ENCODE measurements around the gene SSR1. TPM values are rescaled to one million over a fixed set of nuclear protein-coding genes. Genes with fewer than 3 reads are reported as not detected.
"Not testable (repeated sequence)": the region's sequence is repeated elsewhere in the genome, so short reads cannot be mapped to it uniquely, and the experiment has no call there.

The SSR1 gene
- polyA plus RNA-seq, 1 experiment: 375 TPM

DNA sequence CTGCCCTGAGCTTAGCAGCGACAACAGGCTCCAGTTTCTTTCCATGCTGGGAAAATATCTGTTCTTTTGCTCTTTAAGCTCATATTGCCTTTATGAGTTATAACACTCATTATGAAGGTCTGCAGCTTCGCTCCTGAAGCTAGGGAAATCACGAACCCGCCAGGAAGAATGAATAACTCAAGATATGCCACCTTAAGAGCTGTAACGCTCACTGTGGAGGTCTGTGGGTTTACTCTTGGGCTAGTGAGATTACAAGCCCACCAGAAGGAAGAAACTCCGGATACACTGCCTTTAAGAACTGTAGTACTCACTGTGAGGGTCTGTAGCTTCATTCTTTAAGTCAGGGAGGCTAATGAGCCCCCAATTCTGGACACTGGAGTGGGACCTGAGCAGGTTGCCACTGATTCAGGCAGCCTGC is 3.0 kb upstream of the SSR1 start:
- Histone ChIP-seq H3K4me3 (ENCODE audit: low read depth, low read length) (no peak overlapping the region), H3K9me3 (ENCODE audit: control insufficient read depth, insufficient read depth, low read length) (peaks cover 3% of the 10 kb centered on the region; the same call in 1 of the 2 replicates), H3K27me3 (ENCODE audit: control insufficient read depth, insufficient read depth, low read length) (no peaks in the 10 kb centered on the region), H3K27ac (ENCODE audit: low read depth, low read length) (no peak overlapping the region)
- CTCF ChIA-PET: interaction anchor here (1.1 kb wide), 1 partner anchor 300 kb away, joined by 4 read pairs; no protein-coding TSS in a partner anchor
- TF ChIP-seq, protein P1, sequence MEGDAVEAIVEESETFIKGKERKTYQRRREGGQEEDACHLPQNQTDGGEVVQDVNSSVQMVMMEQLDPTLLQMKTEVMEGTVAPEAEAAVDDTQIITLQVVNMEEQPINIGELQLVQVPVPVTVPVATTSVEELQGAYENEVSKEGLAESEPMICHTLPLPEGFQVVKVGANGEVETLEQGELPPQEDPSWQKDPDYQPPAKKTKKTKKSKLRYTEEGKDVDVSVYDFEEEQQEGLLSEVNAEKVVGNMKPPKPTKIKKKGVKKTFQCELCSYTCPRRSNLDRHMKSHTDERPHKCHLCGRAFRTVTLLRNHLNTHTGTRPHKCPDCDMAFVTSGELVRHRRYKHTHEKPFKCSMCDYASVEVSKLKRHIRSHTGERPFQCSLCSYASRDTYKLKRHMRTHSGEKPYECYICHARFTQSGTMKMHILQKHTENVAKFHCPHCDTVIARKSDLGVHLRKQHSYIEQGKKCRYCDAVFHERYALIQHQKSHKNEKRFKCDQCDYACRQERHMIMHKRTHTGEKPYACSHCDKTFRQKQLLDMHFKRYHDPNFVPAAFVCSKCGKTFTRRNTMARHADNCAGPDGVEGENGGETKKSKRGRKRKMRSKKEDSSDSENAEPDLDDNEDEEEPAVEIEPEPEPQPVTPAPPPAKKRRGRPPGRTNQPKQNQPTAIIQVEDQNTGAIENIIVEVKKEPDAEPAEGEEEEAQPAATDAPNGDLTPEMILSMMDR (IDR thresholded peaks at IDR 0.05; ENCODE audit: low read depth, low read length): no peak
- DNase-seq (ENCODE audit: low read depth, low spot score): no peak
- POLR2A ChIA-PET: interaction anchor here (0.6 to 0.7 kb wide), 2 partner anchors 23 kb away, joined by 3 read pairs; no protein-coding TSS in a partner anchor

DNA sequence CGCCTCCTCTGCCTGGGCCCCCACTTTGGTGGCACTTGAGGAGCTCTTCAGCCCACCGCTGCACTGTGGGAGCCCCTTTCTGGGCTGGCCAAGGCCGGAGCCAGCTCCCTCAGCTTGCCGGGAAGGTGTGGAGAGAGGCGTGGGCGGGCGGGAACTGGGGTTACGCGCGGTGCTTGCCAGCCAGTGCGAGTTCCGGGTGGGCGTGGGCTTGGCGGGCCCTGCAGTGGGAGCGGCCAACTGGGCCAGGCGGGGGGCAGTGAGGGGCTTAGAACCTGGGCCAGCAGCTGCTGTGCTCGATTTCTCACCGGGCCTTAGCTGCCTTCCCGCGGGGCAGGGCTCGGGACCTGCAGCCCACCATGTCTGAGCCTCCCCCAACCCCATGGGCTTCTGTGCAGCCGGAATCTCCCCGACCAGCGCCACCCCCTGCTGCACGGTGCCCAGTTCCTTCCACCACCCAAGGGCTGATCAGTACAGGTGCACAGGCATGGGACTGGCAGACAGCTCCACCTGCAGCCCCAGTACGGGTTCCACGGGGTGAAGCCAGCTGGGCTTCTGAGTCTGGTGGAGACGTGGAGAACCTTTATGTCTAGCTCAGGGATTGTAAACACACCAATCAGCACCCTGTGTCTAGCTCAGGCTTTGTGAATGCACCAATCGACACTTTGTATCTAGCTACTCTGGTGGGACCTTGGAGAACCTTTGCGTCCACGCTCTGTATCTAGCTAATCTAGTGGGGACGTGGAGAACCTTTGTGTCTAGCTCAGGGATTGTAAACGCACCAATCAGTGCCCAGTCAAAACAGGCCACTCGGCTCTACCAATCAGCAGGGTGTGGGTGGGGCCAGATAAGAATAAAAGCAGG is 2.3 kb upstream of the SSR1 start:
- POLR2A ChIA-PET: interaction anchor here (0.6 kb wide), 1 partner anchor 22 kb away, joined by 3 read pairs; no protein-coding TSS in a partner anchor
- CTCF ChIA-PET; H3K27ac ChIP-seq (ENCODE audit: low read depth, low read length); H3K27me3 ChIP-seq (ENCODE audit: control insufficient read depth, insufficient read depth, low read length); H3K9me3 ChIP-seq (ENCODE audit: control insufficient read depth, insufficient read depth, low read length); DNase-seq (ENCODE audit: low read depth, low spot score); H3K4me3 ChIP-seq (ENCODE audit: low read depth, low read length): not testable (repeated sequence)

DNA sequence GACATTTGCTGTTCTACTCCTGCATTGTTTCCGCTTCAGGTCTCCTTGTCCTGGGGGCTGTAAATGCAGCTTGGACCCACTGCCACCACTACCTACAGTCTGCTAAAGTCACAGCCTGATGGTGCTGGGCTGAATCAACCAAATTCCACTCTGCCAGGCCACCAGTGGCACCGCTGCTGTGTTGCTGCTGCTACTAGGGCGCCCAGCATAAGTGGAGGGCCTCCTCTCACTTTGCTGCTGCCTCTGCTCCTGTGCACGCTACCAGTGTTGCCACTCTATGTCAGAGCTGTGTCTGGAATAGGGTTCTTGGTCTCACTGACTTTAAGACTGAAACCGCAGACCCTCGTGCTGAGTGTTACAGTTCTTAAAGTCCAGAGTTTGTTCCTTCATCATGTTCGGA is 1.4 kb upstream of the SSR1 start:
- H3K4me3 ChIP-seq (ENCODE audit: low read depth, low read length): no peak overlapping the region
- H3K27me3 ChIP-seq (ENCODE audit: control insufficient read depth, insufficient read depth, low read length): no peaks in the 10 kb centered on the region
- TF ChIP-seq, protein P1 (IDR thresholded peaks at IDR 0.05; ENCODE audit: low read depth, low read length): no peak
- CTCF ChIA-PET: interaction anchor here (0.6 to 1.4 kb wide), 3 partner anchors 52 to 638 kb away, joined by 3 to 4 read pairs (median 3); no protein-coding TSS in a partner anchor
- POLR2A ChIA-PET: no interaction called here
- no peak overlapping the region for H3K27ac ChIP-seq (ENCODE audit: low read depth, low read length)
- peaks cover 3% of the 10 kb centered on the region; the same call in 1 of the 2 replicates for H3K9me3 ChIP-seq (ENCODE audit: control insufficient read depth, insufficient read depth, low read length)
- no peak for DNase-seq (ENCODE audit: low read depth, low spot score)

DNA sequence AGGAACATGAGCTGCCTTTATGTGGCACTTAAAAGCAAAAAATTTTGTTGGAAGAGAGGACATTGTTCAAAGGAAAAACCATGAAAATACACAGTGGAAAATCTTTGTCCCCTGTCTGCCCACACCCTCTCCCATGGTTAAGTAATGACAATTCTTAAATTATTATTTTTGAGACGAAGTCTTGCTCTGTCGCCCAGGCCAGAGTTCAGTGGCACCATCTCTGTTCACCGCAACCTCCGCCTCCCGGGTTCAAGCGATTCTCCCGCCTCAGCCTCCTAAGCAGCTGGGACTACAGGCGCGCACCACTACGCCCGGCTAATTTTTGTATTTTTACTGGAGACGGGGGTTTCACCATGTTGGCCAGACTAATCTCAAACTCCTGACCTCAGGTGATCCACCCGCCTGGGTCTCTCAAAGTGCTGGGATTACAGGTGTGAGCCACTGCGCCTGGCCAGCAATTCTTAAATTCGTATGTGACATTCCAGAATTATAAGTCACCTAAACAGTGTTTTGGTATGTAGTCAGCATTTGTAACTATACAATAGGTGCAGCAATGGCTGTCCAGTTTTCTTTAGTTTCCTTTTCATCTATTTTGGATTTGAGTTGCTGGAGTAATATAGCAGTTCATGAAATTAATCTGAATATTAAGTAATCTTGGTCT is 636 bp upstream of the SSR1 start:
- no peaks in the 10 kb centered on the region for H3K27me3 ChIP-seq (ENCODE audit: control insufficient read depth, insufficient read depth, low read length)
- POLR2A ChIA-PET: interaction anchor here (0.5 kb wide), 1 partner anchor 77 kb away, joined by 3 read pairs; no protein-coding TSS in a partner anchor
- DNase-seq (ENCODE audit: low read depth, low spot score): no peak
- CTCF ChIA-PET: interaction anchor here (0.6 to 1.4 kb wide), 2 partner anchors 589 to 637 kb away, joined by 3 read pairs; no protein-coding TSS in a partner anchor
- H3K27ac ChIP-seq (ENCODE audit: low read depth, low read length): peak overlapping the region; percentile 93
- TF ChIP-seq, protein P1 (IDR thresholded peaks at IDR 0.05; ENCODE audit: low read depth, low read length): no peak
- H3K4me3 ChIP-seq (ENCODE audit: low read depth, low read length): peak overlapping the region; percentile 98
- peaks cover 3% of the 10 kb centered on the region; the same call in 1 of the 2 replicates for H3K9me3 ChIP-seq (ENCODE audit: control insufficient read depth, insufficient read depth, low read length)

DNA sequence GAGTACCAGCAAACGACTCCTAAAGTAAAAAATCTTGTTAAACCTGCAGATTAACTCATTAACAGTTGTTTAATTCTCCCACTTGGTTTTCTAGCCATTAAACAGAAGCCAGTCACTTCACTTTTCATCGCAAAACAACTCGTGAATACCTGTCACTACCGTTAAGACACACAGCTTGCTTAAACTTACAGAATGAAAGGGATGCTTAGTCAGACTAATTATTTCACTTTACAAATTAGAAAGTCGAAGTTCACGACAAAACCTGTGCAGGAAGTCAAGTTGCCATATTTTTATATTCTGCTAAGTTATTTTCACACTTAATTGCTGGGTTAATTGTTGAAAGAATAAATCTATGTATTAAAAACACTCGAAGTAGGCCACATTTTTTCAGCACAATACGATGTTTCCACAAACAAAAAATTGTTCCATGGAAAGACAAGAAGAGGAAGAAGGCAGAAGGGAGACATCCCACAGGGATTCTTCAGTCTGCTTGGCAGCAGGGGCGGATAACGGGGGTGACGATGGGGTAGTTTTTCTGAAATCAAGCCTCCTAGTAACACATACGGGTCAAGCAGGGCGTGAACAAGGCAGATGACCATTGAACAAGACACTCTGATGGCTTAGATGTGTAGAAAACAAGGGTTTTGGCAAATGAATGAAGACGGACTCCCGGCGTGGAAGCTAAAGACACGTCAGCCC is 933 bp downstream of the SSR1 start:
- POLR2A ChIA-PET: interaction anchor here (0.6 to 1.5 kb wide), 8 partner anchors 26 to 789 kb away, joined by 3 to 7 read pairs (median 4); partner anchors contain the start of genes CAGE1, RIOK1 and SNRNP48
- Histone ChIP-seq H3K27me3 (ENCODE audit: control insufficient read depth, insufficient read depth, low read length) (no peaks in the 10 kb centered on the region), H3K4me3 (ENCODE audit: low read depth, low read length) (peak overlapping the region; percentile 98), H3K27ac (ENCODE audit: low read depth, low read length) (peak overlapping the region; percentile 93), H3K9me3 (ENCODE audit: control insufficient read depth, insufficient read depth, low read length) (peaks cover 3% of the 10 kb centered on the region; the same call in 1 of the 2 replicates)
- DNase-seq (ENCODE audit: low read depth, low spot score): no peak
- TF ChIP-seq, protein P1 (IDR thresholded peaks at IDR 0.05; ENCODE audit: low read depth, low read length): no peak
- CTCF ChIA-PET: interaction anchor here (0.6 kb wide), 1 partner anchor 1122 kb away, joined by 5 read pairs; no protein-coding TSS in a partner anchor

All from AG04450 (cell line).